Measurements from ENCODE around the gene TMPRSS11F. TPM values are rescaled to one million over a fixed set of nuclear protein-coding genes. Genes with fewer than 3 reads are reported as not detected.

TMPRSS11F gene
- total and polyA plus RNA-seq, 2 donors (not counting 1 experiment from before 2014, with no cell fraction given): not detected

- TF ChIP-seq EZH2 (IDR thresholded peaks at IDR 0.05; ENCODE audit: borderline replicate concordance, insufficient read depth, low read depth, low read length, poor library complexity, severe bottlenecking) (no peak), CTCF (IDR thresholded peaks at IDR 0.05) (no peak)
- no peak overlapping the region for H3K4me3 ChIP-seq (ENCODE audit: control extremely low read depth in 1 of 5, extremely low read depth in 1 of 5, insufficient read depth in 1 of 5, low read depth in 2 of 5, low read length in 4 of 5)
- no peaks in the 10 kb centered on the region for H3K4me1 ChIP-seq (ENCODE audit: control insufficient read depth in 2 of 2, insufficient read depth in 2 of 2, low read length in 2 of 2)
- H2AFZ ChIP-seq (ENCODE audit: insufficient read depth, low read depth, low read length, poor library complexity, severe bottlenecking): no peak overlapping the region
- H3K9me3 ChIP-seq (ENCODE audit: control extremely low read depth in 1 of 3, control insufficient read depth in 2 of 3, insufficient read depth in 1 of 3, low read length in 2 of 3): peaks cover 0 to 3% (median 0%) of the 10 kb centered on the region in 3 donors
- H3K27ac Mint-ChIP-seq: no peak overlapping the region
- H3K27me3 ChIP-seq (replicated peaks in 1 of 4; ENCODE audit: control extremely low read depth in 1 of 4, control insufficient read depth in 3 of 4, insufficient read depth in 4 of 4, low read length in 3 of 4): no peaks in the 10 kb centered on the region
- ChIA-PET CTCF (no interaction called here), POLR2A (no interaction called here)
- H3K36me3 ChIP-seq (replicated peaks in 1 of 2; ENCODE audit: control extremely low read depth in 1 of 2, control insufficient read depth in 1 of 2, extremely low read depth in 1 of 2, insufficient read depth in 2 of 2, low read length in 1 of 2): no peaks in the 10 kb centered on the region
- H4K20me1 ChIP-seq (ENCODE audit: control insufficient read depth, insufficient read depth, low read length, poor library complexity, severe bottlenecking): no peaks in the 10 kb centered on the region
- H3K4me1 Mint-ChIP-seq: no peaks in the 10 kb centered on the region
- H3K4me3 Mint-ChIP-seq: no peak overlapping the region
- no peak overlapping the region for H3K27ac ChIP-seq (ENCODE audit: low read length in 2 of 2)
- intact Hi-C loops (cut with micrococcal nuclease): no loop called here
- H3K79me2 ChIP-seq (ENCODE audit: control insufficient read depth, insufficient read depth, low read length): no peaks in the 10 kb centered on the region
- no peak for ATAC-seq (ENCODE audit: low read depth)
- H3K9me3 Mint-ChIP-seq (ENCODE audit: insufficient read depth): no peaks in the 10 kb centered on the region
- no peak overlapping the region for H3K9ac ChIP-seq (ENCODE audit: low read length)
- H3K4me2 ChIP-seq (replicated peaks; ENCODE audit: low read depth, low read length, poor library complexity, severe bottlenecking): no peak overlapping the region
- no peaks in the 10 kb centered on the region for H3K27me3 Mint-ChIP-seq
- WGBS (ENCODE audit: insufficient coverage): 97% methylated on average over 28 of the region's 28 CpGs
- DNase-seq: no peak
Observed at GRCh38 chr4:68038272-68038671, 91.4 kb downstream of the TMPRSS11F start.

- POLR2A ChIA-PET: no interaction called here
- no peak for ATAC-seq (ENCODE audit: low read depth)
Observed at GRCh38 chr4:68021185-68021584, 108.5 kb downstream of the TMPRSS11F start.

More at GRCh38 chr4:68021185-68021584, 108.5 kb downstream of the TMPRSS11F start:
- Mint-ChIP-seq H3K27me3 (no peaks in the 10 kb centered on the region), H3K4me1 (no peaks in the 10 kb centered on the region), H3K9me3 (ENCODE audit: insufficient read depth) (no peaks in the 10 kb centered on the region), H3K4me3 (no peak overlapping the region), H3K27ac (no peak overlapping the region)
- H3K27ac ChIP-seq (ENCODE audit: low read length in 2 of 2): no peak overlapping the region
- intact Hi-C loops (cut with micrococcal nuclease): no loop called here
- no peaks in the 10 kb centered on the region for H3K79me2 ChIP-seq (ENCODE audit: control insufficient read depth, insufficient read depth, low read length)
- 71% methylated on average over 2 of the region's 2 CpGs for WGBS (ENCODE audit: insufficient coverage)
- H3K9me3 ChIP-seq (ENCODE audit: control extremely low read depth in 1 of 3, control insufficient read depth in 2 of 3, insufficient read depth in 1 of 3, low read length in 2 of 3): peaks cover 0 to 2% (median 0%) of the 10 kb centered on the region in 3 donors
- no peaks in the 10 kb centered on the region for H4K20me1 ChIP-seq (ENCODE audit: control insufficient read depth, insufficient read depth, low read length, poor library complexity, severe bottlenecking)
- no peak overlapping the region for H3K4me3 ChIP-seq (ENCODE audit: control extremely low read depth in 1 of 5, extremely low read depth in 1 of 5, insufficient read depth in 1 of 5, low read depth in 2 of 5, low read length in 4 of 5)
- no peaks in the 10 kb centered on the region for H3K36me3 ChIP-seq (replicated peaks in 1 of 2; ENCODE audit: control extremely low read depth in 1 of 2, control insufficient read depth in 1 of 2, extremely low read depth in 1 of 2, insufficient read depth in 2 of 2, low read length in 1 of 2)
- TF ChIP-seq EZH2 (IDR thresholded peaks at IDR 0.05; ENCODE audit: borderline replicate concordance, insufficient read depth, low read depth, low read length, poor library complexity, severe bottlenecking): no peak
- no peak for TF ChIP-seq CTCF (IDR thresholded peaks at IDR 0.05)
- H3K27me3 ChIP-seq (replicated peaks in 1 of 4; ENCODE audit: control extremely low read depth in 1 of 4, control insufficient read depth in 3 of 4, insufficient read depth in 4 of 4, low read length in 3 of 4): no peaks in the 10 kb centered on the region
- DNase-seq: no peak
- no peak overlapping the region for H2AFZ ChIP-seq (ENCODE audit: insufficient read depth, low read depth, low read length, poor library complexity, severe bottlenecking)
- no peaks in the 10 kb centered on the region for H3K4me1 ChIP-seq (ENCODE audit: control insufficient read depth in 2 of 2, insufficient read depth in 2 of 2, low read length in 2 of 2)
- CTCF ChIA-PET: no interaction called here
- H3K4me2 ChIP-seq (replicated peaks; ENCODE audit: low read depth, low read length, poor library complexity, severe bottlenecking): no peak overlapping the region
- no peak overlapping the region for H3K9ac ChIP-seq (ENCODE audit: low read length)
